ENCODE data around the gene JMJD6. TPM values are rescaled to one million over a fixed set of nuclear protein-coding genes. Genes with fewer than 3 reads are reported as not detected.

Gene JMJD6
- total RNA-seq, 1 experiment from 2014 or later: 60.0 TPM

GRCh38 chr17:76686538-76687297, 39.7 kb downstream of the JMJD6 start:
- no peak for DNase-seq (ENCODE audit: low read depth, low spot score)
- in situ Hi-C loops (cut with HindIII; ENCODE audit: low pct_unique_long_range_greater_than_20kb, low sequenced_read_pairs): no loop called here
- Histone ChIP-seq H3K27me3 (ENCODE audit: control insufficient read depth, insufficient read depth, low read length) (no peaks in the 10 kb centered on the region), H3K4me1 (ENCODE audit: control insufficient read depth, insufficient read depth, low read length) (peaks cover 29% of the 10 kb centered on the region), H3K36me3 (ENCODE audit: control insufficient read depth, insufficient read depth, low read length) (no peaks in the 10 kb centered on the region), H3K9me3 (ENCODE audit: control insufficient read depth, insufficient read depth, low read depth, low read length) (no peaks in the 10 kb centered on the region), H3K27ac (ENCODE audit: low read length) (no peak overlapping the region), H3K4me3 (ENCODE audit: low read depth in 2 of 2, low read length in 2 of 2) (no peak overlapping the region)
- ChIA-PET POLR2A (no interaction called here), CTCF (no interaction called here)
- intact Hi-C loops (cut with micrococcal nuclease; ENCODE audit: unreplicated experiment): no loop called here
- BruUV-seq (replicated peaks): no TSS peak
- ATAC-seq: no peak
- TF ChIP-seq CTCF (IDR thresholded peaks at IDR 0.05): no peak
- no peak for TF ChIP-seq POLR2AphosphoS5 (IDR thresholded peaks at IDR 0.05; ENCODE audit: low read depth, low read length)
- TF ChIP-seq SIN3A (IDR thresholded peaks at IDR 0.05; ENCODE audit: borderline replicate concordance, insufficient read depth, low read depth, low read length): no peak
- no peak for TF ChIP-seq TCF7L2 (IDR thresholded peaks at IDR 0.05; ENCODE audit: low read depth, low read length)
- no peak for TF ChIP-seq REST (IDR thresholded peaks at IDR 0.05; ENCODE audit: insufficient read depth in 1 of 2, low read depth in 2 of 2, low read length in 1 of 2)

GRCh38 chr17:76685846-76686245, 40.6 kb downstream of the JMJD6 start:
- H3K27me3 ChIP-seq (ENCODE audit: control insufficient read depth, insufficient read depth, low read length): no peaks in the 10 kb centered on the region
- in situ Hi-C loops (cut with HindIII; ENCODE audit: low pct_unique_long_range_greater_than_20kb, low sequenced_read_pairs) (no loop called here), intact Hi-C loops (cut with micrococcal nuclease; ENCODE audit: unreplicated experiment) (no loop called here)
- no peaks in the 10 kb centered on the region for H3K9me3 ChIP-seq (ENCODE audit: control insufficient read depth, insufficient read depth, low read depth, low read length)
- ATAC-seq: no peak
- H3K4me3 ChIP-seq (ENCODE audit: low read depth in 2 of 2, low read length in 2 of 2): no peak overlapping the region
- no peak for DNase-seq (ENCODE audit: low read depth, low spot score)
- ChIA-PET CTCF (no interaction called here), POLR2A (interaction anchor here (0.5 kb wide), 1 partner anchor 321 kb away, joined by 4 read pairs; no protein-coding TSS in a partner anchor)
- TF ChIP-seq TCF7L2 (IDR thresholded peaks at IDR 0.05; ENCODE audit: low read depth, low read length) (no peak), REST (IDR thresholded peaks at IDR 0.05; ENCODE audit: insufficient read depth in 1 of 2, low read depth in 2 of 2, low read length in 1 of 2) (no peak), POLR2AphosphoS5 (IDR thresholded peaks at IDR 0.05; ENCODE audit: low read depth, low read length) (no peak), CTCF (IDR thresholded peaks at IDR 0.05) (no peak), SIN3A (IDR thresholded peaks at IDR 0.05; ENCODE audit: borderline replicate concordance, insufficient read depth, low read depth, low read length) (no peak)
- no peak overlapping the region for H3K27ac ChIP-seq (ENCODE audit: low read length)
- no peaks in the 10 kb centered on the region for H3K36me3 ChIP-seq (ENCODE audit: control insufficient read depth, insufficient read depth, low read length)
- BruUV-seq (replicated peaks): no TSS peak
- peaks cover 25% of the 10 kb centered on the region for H3K4me1 ChIP-seq (ENCODE audit: control insufficient read depth, insufficient read depth, low read length)
